Glutamatergic neuron (in vitro differentiated cells): ENCODE data around the gene WFIKKN2. TPM values are rescaled to one million over a fixed set of nuclear protein-coding genes. Genes with fewer than 3 reads are reported as not detected.

Experiments
- DNase-seq: peaks from one replicate; pipeline ENCODE4 v3.0.0; 2022
- H3K27ac Mint-ChIP-seq: one replicate; pipeline ENCODE4 v1.8.0; 2020; ENCODE audit warnings: mild to moderate bottlenecking, mixed read lengths, inconsistent platforms; ENCODE audit not compliant: unreplicated experiment
- H3K27me3 Mint-ChIP-seq: one replicate; pipeline ENCODE4 v1.8.0; 2020; ENCODE audit warnings: mild to moderate bottlenecking, moderate library complexity, mixed read lengths, inconsistent platforms; ENCODE audit not compliant: unreplicated experiment
- H3K36me3 Mint-ChIP-seq: one replicate; pipeline ENCODE4 v1.8.0; 2020; ENCODE audit warnings: mild to moderate bottlenecking, mixed read lengths, inconsistent platforms; ENCODE audit not compliant: unreplicated experiment
- H3K4me1 Mint-ChIP-seq: one replicate; pipeline ENCODE4 v1.8.0; 2020; ENCODE audit warnings: mild to moderate bottlenecking, low read depth, mixed read lengths, inconsistent platforms; ENCODE audit not compliant: unreplicated experiment
- H3K4me3 Mint-ChIP-seq: one replicate; pipeline ENCODE4 v1.8.0; 2020; ENCODE audit warnings: mild to moderate bottlenecking, mixed read lengths, inconsistent platforms; ENCODE audit not compliant: unreplicated experiment
- H3K9me3 Mint-ChIP-seq: one replicate; pipeline ENCODE4 v1.8.0; 2020; ENCODE audit warnings: mild to moderate bottlenecking, moderate library complexity, mixed read lengths, inconsistent platforms; ENCODE audit not compliant: unreplicated experiment
- CTCF ChIP-seq: fragments of 200-600 bp; sonication (generic); IDR thresholded peaks from one replicate; pipeline ENCODE4 v1.5.0; 2021; ENCODE audit not compliant: partially characterized antibody, unreplicated experiment
- total RNA-seq: library from RNA; stranded (reverse); fragmentation: NEBNext Ultra II Directional; extraction: Animal tissue kit (Norgen Biotek cat#: 25700); gene quantifications from one replicate; pipeline ENCODE4 v1.2.1, GENCODE V29; 2021; ENCODE audit not compliant: unreplicated experiment

WFIKKN2 gene
- total RNA-seq, 1 donor from 2014 or later = 3.5 TPM

DNA sequence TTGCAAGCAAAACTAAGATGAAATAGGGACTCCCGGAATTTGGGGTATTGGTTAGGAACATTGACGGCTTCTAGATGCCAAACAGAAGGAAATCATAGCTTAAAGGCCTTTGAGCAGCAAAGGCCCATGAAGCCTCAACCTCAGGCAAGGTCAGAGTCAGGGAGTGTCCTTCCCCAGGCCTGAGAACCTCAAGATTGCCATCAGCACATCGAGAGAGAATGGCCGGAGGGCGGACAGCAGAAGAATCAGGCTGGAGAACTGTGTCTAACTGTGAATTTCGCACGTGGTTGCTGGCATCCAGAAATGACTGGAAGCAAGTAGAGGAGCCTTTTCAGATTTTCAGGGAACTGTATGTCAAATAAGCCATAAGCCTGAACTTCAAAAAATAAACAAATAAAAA is 43.3 kb upstream of the WFIKKN2 start:
- no peaks in the 10 kb centered on the region for H3K36me3 Mint-ChIP-seq
- H3K9me3 Mint-ChIP-seq = peaks cover 2% of the 10 kb centered on the region
- no peak overlapping the region for H3K4me3 Mint-ChIP-seq
- peaks cover 9% of the 10 kb centered on the region for H3K4me1 Mint-ChIP-seq
- H3K27ac Mint-ChIP-seq = no peak overlapping the region
- no peak for DNase-seq
- peaks cover 2% of the 10 kb centered on the region for H3K27me3 Mint-ChIP-seq
- no peak for TF ChIP-seq CTCF

DNA sequence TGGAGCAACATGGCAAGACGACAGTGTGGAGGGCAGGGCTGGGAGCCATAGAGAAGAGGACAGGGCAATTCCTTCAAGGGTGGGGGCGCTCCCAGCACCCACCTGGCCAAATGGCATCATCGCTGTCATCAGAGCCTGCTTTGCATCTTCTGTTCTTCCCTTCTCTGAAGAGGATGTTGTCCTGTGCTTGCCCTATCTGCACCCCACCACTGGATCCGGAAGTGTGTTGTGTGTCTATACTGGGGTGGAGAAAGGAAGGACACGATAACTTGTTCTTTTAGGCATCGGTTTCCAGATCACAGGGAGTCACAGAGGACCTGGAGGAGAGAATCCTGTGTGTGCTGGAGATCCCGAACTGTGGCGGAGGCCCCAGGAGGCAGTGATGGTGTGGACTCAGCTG is 42.4 kb upstream of the WFIKKN2 start:
- TF ChIP-seq CTCF = no peak
- Mint-ChIP-seq H3K9me3 (peaks cover 1% of the 10 kb centered on the region), H3K36me3 (no peaks in the 10 kb centered on the region), H3K27ac (peak overlapping the region; percentile 1), H3K4me3 (no peak overlapping the region), H3K4me1 (peaks cover 9% of the 10 kb centered on the region), H3K27me3 (peaks cover under 1% of the 10 kb centered on the region)
- no peak for DNase-seq

DNA sequence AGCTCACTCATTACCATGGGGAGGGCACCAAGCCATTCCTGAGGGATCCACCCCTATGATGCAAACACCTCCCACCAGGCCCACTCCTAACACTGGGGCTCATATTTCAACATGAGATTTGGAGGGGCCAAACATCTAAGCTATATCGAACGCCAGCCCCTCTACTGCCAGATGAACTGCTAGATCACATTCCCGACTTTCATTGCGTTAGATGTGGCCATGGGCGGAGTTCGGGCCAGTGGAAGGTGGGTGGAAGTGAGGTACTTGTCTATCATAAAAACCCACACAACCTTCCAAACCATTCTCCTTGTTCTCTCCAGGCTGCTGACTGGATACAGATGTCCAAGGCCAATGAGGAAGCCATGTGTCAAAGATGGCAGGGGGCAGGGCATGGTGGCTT is 41.0 kb upstream of the WFIKKN2 start:
- Mint-ChIP-seq H3K9me3 (peaks cover 3% of the 10 kb centered on the region), H3K27me3 (peaks cover 3% of the 10 kb centered on the region), H3K4me3 (no peak overlapping the region), H3K27ac (no peak overlapping the region), H3K36me3 (no peaks in the 10 kb centered on the region), H3K4me1 (peaks cover 12% of the 10 kb centered on the region)
- TF ChIP-seq CTCF = no peak
- no peak for DNase-seq

DNA sequence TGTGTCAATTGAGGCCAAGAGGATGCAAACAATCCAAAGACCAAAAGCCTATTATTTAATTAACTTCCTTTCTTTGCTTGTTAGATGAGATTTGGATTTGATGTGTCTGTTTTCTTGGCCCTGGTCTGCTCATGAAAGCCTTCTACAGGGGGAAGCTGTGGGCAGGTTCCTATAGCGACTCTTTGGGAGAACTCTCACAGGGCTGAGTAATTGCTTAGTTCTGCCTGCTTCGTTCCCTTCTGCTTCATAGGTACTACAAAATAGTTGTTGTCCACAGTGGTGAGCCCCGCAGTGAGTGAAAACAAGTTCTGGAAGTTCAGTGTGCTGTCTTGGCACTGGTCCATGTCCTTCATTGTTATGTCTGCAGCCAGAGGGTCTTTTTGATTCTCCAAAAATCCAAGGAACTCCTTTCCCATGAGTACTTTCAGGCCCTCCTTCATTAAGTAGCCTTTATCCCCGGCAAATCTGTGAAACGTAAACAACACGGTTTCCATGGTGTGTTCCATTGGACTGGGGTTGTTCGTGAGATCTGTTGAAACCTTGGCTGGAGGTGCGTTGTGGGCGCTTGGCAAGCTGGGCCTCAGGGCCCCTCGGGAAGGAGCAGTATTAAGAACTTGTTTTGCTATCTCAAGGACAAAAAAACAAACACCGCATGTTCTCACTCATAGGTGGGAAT is 38.1 kb upstream of the WFIKKN2 start:
- TF ChIP-seq CTCF = no peak
- H3K27me3 Mint-ChIP-seq = peaks cover 8% of the 10 kb centered on the region
- no peak for DNase-seq
- H3K4me3 Mint-ChIP-seq = no peak overlapping the region
- H3K9me3 Mint-ChIP-seq = peaks cover 3% of the 10 kb centered on the region
- H3K4me1 Mint-ChIP-seq = peaks cover 14% of the 10 kb centered on the region
- H3K27ac Mint-ChIP-seq = no peak overlapping the region
- H3K36me3 Mint-ChIP-seq = no peaks in the 10 kb centered on the region

DNA sequence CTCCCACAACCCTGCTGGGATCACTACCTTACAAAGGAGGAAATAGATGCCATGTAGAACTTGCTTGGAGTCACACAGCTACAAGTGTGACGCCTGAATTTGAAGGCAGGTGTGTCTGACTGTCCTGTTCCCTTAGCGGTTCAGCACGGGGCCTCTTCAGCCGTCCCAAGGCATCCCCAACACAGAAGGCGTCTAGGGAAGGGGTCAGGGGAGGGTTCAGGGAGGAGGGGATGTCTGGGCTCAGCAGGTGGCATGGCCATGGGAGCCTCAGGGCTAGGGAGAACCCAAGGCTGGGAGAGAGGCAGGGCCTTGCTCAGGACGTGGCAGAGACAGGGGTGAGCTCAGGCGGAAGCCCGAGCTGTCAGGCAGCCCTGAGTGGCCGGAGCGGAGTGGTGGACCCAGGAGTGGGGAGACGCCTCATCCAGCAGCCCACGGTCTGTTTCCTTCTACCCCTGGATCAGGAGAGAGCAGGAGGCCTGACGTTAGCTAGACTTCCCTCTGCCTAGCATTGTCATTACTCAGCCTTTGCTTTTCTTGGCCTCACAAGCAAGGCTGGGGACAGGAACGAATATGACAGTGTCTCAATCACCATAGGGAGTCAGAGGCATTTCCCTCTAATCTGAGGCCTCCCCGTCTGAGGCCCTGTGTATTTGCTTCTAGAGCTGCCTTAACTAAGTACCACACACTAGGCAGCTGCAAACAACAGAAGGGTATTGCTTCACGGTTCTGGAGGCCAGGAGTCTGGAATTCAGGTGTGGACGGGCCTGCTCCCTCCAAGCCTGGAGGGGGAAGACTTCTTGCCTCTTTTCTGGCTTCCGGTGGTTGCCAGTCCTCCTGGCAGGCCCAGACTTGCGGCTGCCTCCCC is 36.7 kb upstream of the WFIKKN2 start:
- no peaks in the 10 kb centered on the region for H3K36me3 Mint-ChIP-seq
- H3K4me1 Mint-ChIP-seq = peaks cover 11% of the 10 kb centered on the region

More for the DNA sequence above, 36.7 kb upstream of the WFIKKN2 start:
- Mint-ChIP-seq H3K4me3 (peak overlapping the region; percentile 49), H3K27ac (peak overlapping the region; percentile 1), H3K27me3 (peaks cover 8% of the 10 kb centered on the region), H3K9me3 (peaks cover 3% of the 10 kb centered on the region)
- TF ChIP-seq CTCF = no peak
- no peak for DNase-seq
